HG03095 (cell line): ENCODE data around the gene APMAP.

Experiments
- ATAC-seq: cut with Tn5 transposase; IDR thresholded peaks from one replicate; pipeline ENCODE4 v1.9.1; 2021; ENCODE audit warnings: moderate library complexity; ENCODE audit not compliant: unreplicated experiment

The APMAP gene

GRCh38 chr20:24914388-24915241 lies 77.9 kb downstream of the APMAP start:
- no peak for ATAC-seq

- no peak for ATAC-seq
Observed at GRCh38 chr20:24913076-24913628, 79.4 kb downstream of the APMAP start.
